B cell (primary cell): ENCODE data around the gene EPB41L2. TPM values are rescaled to one million over a fixed set of nuclear protein-coding genes. Genes with fewer than 3 reads are reported as not detected.

Source experiments
- ATAC-seq: fragments of 200-7000 bp; cut with Tn5 transposase; one replicate; pipeline ENCODE4 v1.10.0; 2021; ENCODE audit warnings: low read depth, mild to moderate bottlenecking, moderate number of reproducible peaks, moderate library complexity
- CTCF ChIA-PET: fragments of 350-600 bp; sonication (Branson Sonifier 250); formaldehyde crosslinking; loops from one replicate; lab custom pipeline; 2021; ENCODE audit warnings: antibody characterized with exemption, inconsistent platforms; lab: Charles Lee
- POLR2A ChIA-PET: fragments of 350-600 bp; sonication (Branson Sonifier 250); formaldehyde crosslinking; loops from one replicate; lab custom pipeline; 2021; ENCODE audit warnings: antibody characterized with exemption; lab: Charles Lee
- DNase-seq: peaks from one replicate; pipeline ENCODE4 v3.0.0; 2013
- H2AFZ ChIP-seq: 2 replicates; pipeline ENCODE4 v1.6.1; 2012; ENCODE audit warnings: mild to moderate bottlenecking, low read depth, low read length; ENCODE audit not compliant: insufficient read depth, poor library complexity, severe bottlenecking
- H3K27ac ChIP-seq, 2 donors: 1 replicate in 1 of 2; 2 replicates in 1 of 2; pipeline ENCODE4 v1.5.1; 2012 to 2013; ENCODE audit warnings: low read length in 2 of 2, mild to moderate bottlenecking in 2 of 2, moderate library complexity in 1 of 2
- H3K27me3 ChIP-seq, 4 experiments: fragments of 200-600 bp in 1 of 4; sonication (generic) in 1 of 4; replicated peaks in 1 of 4; 1 replicate in 2 of 4; 2 replicates in 2 of 4; pipeline versions ENCODE4 v1.6.1 to v1.7.0; 2013 to 2016; ENCODE audit warnings: low read length in 3 of 4, mild to moderate bottlenecking in 2 of 4, mixed read lengths in 1 of 4, moderate library complexity in 1 of 4; ENCODE audit not compliant: insufficient read depth in 4 of 4, control insufficient read depth in 3 of 4; ENCODE audit errors: control extremely low read depth in 1 of 4
- H3K36me3 ChIP-seq, 2 experiments: replicated peaks in 1 of 2; 1 replicate in 1 of 2; 2 replicates in 1 of 2; pipeline versions ENCODE4 v1.6.1 to v1.7.1; 2013; ENCODE audit warnings: low read length in 1 of 2; ENCODE audit not compliant: insufficient read depth in 2 of 2, control insufficient read depth in 1 of 2; ENCODE audit errors: control extremely low read depth in 1 of 2, extremely low read depth in 1 of 2
- H3K4me1 ChIP-seq, 2 donors: fragments of 200-600 bp in 1 of 2; sonication (generic) in 1 of 2; 1 replicate in 1 of 2; 2 replicates in 1 of 2; pipeline versions ENCODE4 v1.5.1 to v1.6.1; 2013 to 2017; ENCODE audit warnings: low read length in 2 of 2; ENCODE audit not compliant: control insufficient read depth in 2 of 2, insufficient read depth in 2 of 2
- H3K4me2 ChIP-seq: replicated peaks from 2 replicates; pipeline ENCODE3; 2012; ENCODE audit warnings: mild to moderate bottlenecking, low read depth, low read length; ENCODE audit not compliant: poor library complexity, severe bottlenecking
- H3K4me3 ChIP-seq, 5 experiments: fragments of 200-600 bp in 1 of 5; sonication (generic) in 1 of 5; 1 replicate in 3 of 5; 2 replicates in 2 of 5; pipeline versions ENCODE4 v1.5.1 to v1.7.0; 2011 to 2016; ENCODE audit warnings: low read length in 4 of 5, mild to moderate bottlenecking in 4 of 5, low read depth in 2 of 5, control low read depth in 1 of 5, moderate library complexity in 1 of 5; ENCODE audit not compliant: insufficient read depth in 1 of 5; ENCODE audit errors: control extremely low read depth in 1 of 5, extremely low read depth in 1 of 5
- H3K79me2 ChIP-seq: fragments of 200-600 bp; sonication (generic); one replicate; pipeline ENCODE4 v1.6.0; 2016; ENCODE audit warnings: low read length; ENCODE audit not compliant: control insufficient read depth, insufficient read depth
- H3K9ac ChIP-seq: fragments of 200-600 bp; sonication (generic); 2 replicates; pipeline ENCODE4 v1.6.1; 2017; ENCODE audit warnings: mild to moderate bottlenecking, low read length, moderate library complexity
- H3K9me3 ChIP-seq, 3 donors: one replicate each; pipeline versions ENCODE4 v1.6.1 to v1.7.1; 2013; ENCODE audit warnings: low read length in 2 of 3; ENCODE audit not compliant: control insufficient read depth in 2 of 3, insufficient read depth in 1 of 3; ENCODE audit errors: control extremely low read depth in 1 of 3
- H4K20me1 ChIP-seq: 2 replicates; pipeline ENCODE4 v1.6.0; 2012; ENCODE audit warnings: mild to moderate bottlenecking, low read length; ENCODE audit not compliant: insufficient read depth, control insufficient read depth, poor library complexity, severe bottlenecking
- H3K27ac Mint-ChIP-seq: one replicate; pipeline ENCODE4 v1.8.0; 2021; ENCODE audit warnings: mixed read lengths
- H3K27me3 Mint-ChIP-seq: one replicate; pipeline ENCODE4 v1.8.0; 2021; ENCODE audit warnings: mixed read lengths
- H3K4me1 Mint-ChIP-seq: one replicate; pipeline ENCODE4 v1.8.0; 2021; ENCODE audit warnings: mixed read lengths
- H3K4me3 Mint-ChIP-seq: one replicate; pipeline ENCODE4 v1.8.0; 2021; ENCODE audit warnings: mixed read lengths
- H3K9me3 Mint-ChIP-seq: one replicate; pipeline ENCODE4 v1.8.0; 2022; ENCODE audit warnings: mixed read lengths; ENCODE audit not compliant: insufficient read depth
- EZH2 ChIP-seq: IDR thresholded peaks from 2 replicates; pipeline ENCODE4 v1.6.1; 2012; ENCODE audit warnings: borderline replicate concordance, low read depth, mild to moderate bottlenecking, moderate library complexity, low read length; ENCODE audit not compliant: insufficient read depth, poor library complexity, severe bottlenecking
- WGBS: methylation state at CpG from one replicate; pipeline ENCODE4 v1.1.5; 2013; ENCODE audit warnings: missing lambda C conversion rate; ENCODE audit not compliant: insufficient coverage; 5-methylcytosine and 5-hydroxymethylcytosine counted together
- intact Hi-C: fragments of 100-400 bp; cut with micrococcal nuclease; formaldehyde crosslinking; loops from one replicate; pipeline ENCODE4 v1.10.0; 2022
- polyA plus RNA-seq: library from polyadenylated mRNA; depleted of rRNA; stranded (reverse); fragments of >200 nt; gene quantifications from 2 replicates; pipeline ENCODE4 v1.2.3, GENCODE V29; 2012
- total RNA-seq, 2 donors: library from RNA; stranded (reverse); fragments of 120-200 nt in 1 of 2; gene quantifications; 1 replicate in 1 of 2; 2 replicates in 1 of 2; pipeline versions ENCODE4 v1.2.3 to v1.2.4, GENCODE V29; 2013 to 2022
- TF ChIP-seq, protein P1 (sequence below): fragments of 200-600 bp; IDR thresholded peaks from one replicate; pipeline ENCODE4 v1.8.0; 2022; ENCODE audit warnings: antibody characterized with exemption, mild to moderate bottlenecking

The EPB41L2 gene
- total and polyA plus RNA-seq, 2 donors (not counting 1 experiment from before 2014, with no cell fraction given): 17.8 to 61.0 TPM

DNA sequence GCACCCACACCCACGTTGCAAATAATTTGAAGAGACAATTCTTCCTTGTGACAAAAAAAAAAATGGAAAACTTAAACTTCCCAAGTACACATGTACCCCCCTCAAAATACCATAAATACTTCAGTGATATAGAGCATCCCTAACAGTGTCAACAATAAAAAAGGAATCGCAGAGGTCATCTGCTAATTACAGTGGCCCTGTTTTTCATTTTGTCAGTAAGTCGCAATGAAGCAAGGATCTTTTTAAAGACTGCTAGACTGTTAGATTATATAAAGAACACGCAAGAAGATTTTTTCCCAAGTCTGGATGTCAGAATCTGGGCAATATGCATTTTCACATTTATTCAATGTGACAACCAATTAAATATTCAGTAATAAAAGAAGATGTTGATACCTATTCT, 93.9 kb downstream of the EPB41L2 start:
- no peak overlapping the region for H3K9ac ChIP-seq
- intact Hi-C loops: no loop called here

DNA sequence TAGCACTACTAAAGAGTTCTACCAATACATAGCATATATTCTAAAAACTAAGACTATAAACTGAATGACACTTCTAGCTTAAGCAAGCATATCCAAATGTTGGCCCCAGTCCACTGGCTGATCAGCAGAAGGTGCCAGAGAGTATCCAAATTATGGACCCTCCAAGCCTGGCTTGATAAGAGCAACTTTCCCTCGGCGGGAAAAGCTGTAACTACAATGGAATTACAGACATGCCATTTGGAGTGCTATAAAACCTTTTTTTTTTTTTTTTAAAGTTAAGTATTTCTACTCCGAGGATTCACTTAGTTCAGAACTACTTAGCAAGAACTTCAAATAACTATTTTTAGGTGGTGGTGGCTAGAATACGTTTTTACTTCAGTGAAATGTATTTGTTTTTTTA, 94.6 kb downstream of the EPB41L2 start:
- Histone ChIP-seq H3K4me3 (no peak overlapping the region), H3K27ac (no peak overlapping the region), H3K9me3 (no peaks in the 10 kb centered on the region), H3K4me2 (no peak overlapping the region), H3K36me3 (no peaks in the 10 kb centered on the region), H4K20me1 (no peaks in the 10 kb centered on the region), H3K79me2 (peaks cover 25% of the 10 kb centered on the region), H3K9ac (no peak overlapping the region), H3K4me1 (peaks cover 10 to 13% of the 10 kb centered on the region in 2 donors), H2AFZ (no peak overlapping the region), H3K27me3 (no peaks in the 10 kb centered on the region)
- ChIA-PET CTCF (no interaction called here), POLR2A (no interaction called here)
- TF ChIP-seq EZH2: no peak
- TF ChIP-seq, protein P1, sequence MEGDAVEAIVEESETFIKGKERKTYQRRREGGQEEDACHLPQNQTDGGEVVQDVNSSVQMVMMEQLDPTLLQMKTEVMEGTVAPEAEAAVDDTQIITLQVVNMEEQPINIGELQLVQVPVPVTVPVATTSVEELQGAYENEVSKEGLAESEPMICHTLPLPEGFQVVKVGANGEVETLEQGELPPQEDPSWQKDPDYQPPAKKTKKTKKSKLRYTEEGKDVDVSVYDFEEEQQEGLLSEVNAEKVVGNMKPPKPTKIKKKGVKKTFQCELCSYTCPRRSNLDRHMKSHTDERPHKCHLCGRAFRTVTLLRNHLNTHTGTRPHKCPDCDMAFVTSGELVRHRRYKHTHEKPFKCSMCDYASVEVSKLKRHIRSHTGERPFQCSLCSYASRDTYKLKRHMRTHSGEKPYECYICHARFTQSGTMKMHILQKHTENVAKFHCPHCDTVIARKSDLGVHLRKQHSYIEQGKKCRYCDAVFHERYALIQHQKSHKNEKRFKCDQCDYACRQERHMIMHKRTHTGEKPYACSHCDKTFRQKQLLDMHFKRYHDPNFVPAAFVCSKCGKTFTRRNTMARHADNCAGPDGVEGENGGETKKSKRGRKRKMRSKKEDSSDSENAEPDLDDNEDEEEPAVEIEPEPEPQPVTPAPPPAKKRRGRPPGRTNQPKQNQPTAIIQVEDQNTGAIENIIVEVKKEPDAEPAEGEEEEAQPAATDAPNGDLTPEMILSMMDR: no peak
- Mint-ChIP-seq H3K9me3 (no peaks in the 10 kb centered on the region), H3K4me3 (no peak overlapping the region), H3K27ac (no peak overlapping the region), H3K27me3 (no peaks in the 10 kb centered on the region), H3K4me1 (peaks cover 46% of the 10 kb centered on the region)
- no peak for ATAC-seq
- DNase-seq: no peak
- intact Hi-C loops: no loop called here
- no CpG with 5 or more reads among the region's 4 CpGs for WGBS

More for the DNA sequence above, 93.9 kb downstream of the EPB41L2 start:
- Mint-ChIP-seq H3K4me3 (no peak overlapping the region), H3K27ac (no peak overlapping the region), H3K27me3 (no peaks in the 10 kb centered on the region), H3K9me3 (no peaks in the 10 kb centered on the region), H3K4me1 (peaks cover 40% of the 10 kb centered on the region)
- H3K36me3 ChIP-seq: no peaks in the 10 kb centered on the region
- CTCF ChIA-PET: no interaction called here
- no peak overlapping the region for H3K4me3 ChIP-seq
- peaks cover 5 to 6% of the 10 kb centered on the region in 2 donors for H3K4me1 ChIP-seq
- H3K9me3 ChIP-seq: no peaks in the 10 kb centered on the region
- H2AFZ ChIP-seq: no peak overlapping the region
- peaks cover 20% of the 10 kb centered on the region for H3K79me2 ChIP-seq
- no peak for DNase-seq
- ATAC-seq: no peak
- TF ChIP-seq, protein P1: no peak
- no peak for TF ChIP-seq EZH2
- POLR2A ChIA-PET: no interaction called here
- no peak overlapping the region for H3K27ac ChIP-seq
- H3K4me2 ChIP-seq: no peak overlapping the region
- no peaks in the 10 kb centered on the region for H3K27me3 ChIP-seq
- no peaks in the 10 kb centered on the region for H4K20me1 ChIP-seq
- WGBS: no CpG with 5 or more reads among the region's 4 CpGs
